HG02571 (cell line): ENCODE results near the gene MYBPC3.
"Not testable (repeated sequence)": the region's sequence is repeated elsewhere in the genome, so short reads cannot be mapped to it uniquely, and the experiment has no call there.

Source experiments
- ATAC-seq: cut with Tn5 transposase; IDR thresholded peaks from one replicate; pipeline ENCODE4 v1.9.1; 2021; ENCODE audit warnings: mild to moderate bottlenecking, moderate library complexity; ENCODE audit not compliant: unreplicated experiment

MYBPC3 gene

DNA sequence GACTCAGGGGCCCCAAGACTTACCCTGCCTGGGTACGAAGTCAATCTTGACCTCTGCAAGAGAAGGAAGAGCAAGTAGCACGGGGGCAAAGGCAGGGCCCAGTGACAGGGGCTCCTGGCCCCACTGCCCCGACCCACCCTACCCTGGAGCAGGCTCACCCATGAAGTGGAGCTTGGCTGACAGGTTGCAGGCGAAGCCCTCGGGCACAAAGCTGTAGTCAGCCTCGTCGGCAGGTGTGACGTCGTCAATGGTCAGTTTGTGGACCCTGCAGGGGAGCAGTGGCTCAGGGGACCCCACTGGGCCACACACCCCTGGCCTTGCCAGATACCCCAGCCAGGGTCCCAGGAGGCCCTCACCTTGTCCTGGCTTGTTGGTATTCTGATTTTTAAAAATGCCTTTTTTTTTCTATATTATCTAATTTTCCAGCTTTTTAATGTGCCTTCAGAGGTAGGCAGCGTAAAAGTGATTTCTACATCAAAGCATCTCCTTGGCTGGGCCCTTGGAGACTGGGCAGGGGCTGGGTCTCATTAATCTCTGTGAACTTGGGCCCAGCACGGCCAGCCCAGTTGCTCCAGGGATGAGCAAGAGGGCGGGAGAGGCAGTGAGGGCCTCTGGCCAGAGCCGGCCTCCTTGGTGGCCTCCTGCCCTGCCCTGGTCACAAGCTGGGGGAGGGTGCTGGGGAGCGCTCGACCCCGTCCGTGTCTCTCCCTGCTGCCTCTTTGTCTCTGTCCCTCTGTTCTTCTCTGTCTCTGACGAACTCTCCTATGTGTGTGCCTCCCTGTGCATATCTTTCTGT lies 11.3 kb downstream of the MYBPC3 start:
- no peak for ATAC-seq

DNA sequence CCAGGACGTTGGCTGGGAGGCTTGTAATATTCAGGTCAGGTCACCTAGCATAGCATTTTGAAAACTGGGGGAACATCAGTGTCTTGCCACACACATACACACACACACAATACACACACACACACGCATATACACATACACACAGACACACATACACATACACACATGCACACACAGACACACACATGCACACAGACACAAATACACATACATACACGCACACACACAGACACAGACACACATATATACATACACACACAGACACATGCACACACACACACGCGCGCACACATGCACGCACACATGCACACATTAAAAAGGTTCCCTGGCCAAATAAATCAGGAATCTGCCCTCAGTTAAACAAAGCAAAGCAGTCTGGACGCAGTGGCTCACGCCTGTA lies 12.5 kb downstream of the MYBPC3 start:
- ATAC-seq = no peak

DNA sequence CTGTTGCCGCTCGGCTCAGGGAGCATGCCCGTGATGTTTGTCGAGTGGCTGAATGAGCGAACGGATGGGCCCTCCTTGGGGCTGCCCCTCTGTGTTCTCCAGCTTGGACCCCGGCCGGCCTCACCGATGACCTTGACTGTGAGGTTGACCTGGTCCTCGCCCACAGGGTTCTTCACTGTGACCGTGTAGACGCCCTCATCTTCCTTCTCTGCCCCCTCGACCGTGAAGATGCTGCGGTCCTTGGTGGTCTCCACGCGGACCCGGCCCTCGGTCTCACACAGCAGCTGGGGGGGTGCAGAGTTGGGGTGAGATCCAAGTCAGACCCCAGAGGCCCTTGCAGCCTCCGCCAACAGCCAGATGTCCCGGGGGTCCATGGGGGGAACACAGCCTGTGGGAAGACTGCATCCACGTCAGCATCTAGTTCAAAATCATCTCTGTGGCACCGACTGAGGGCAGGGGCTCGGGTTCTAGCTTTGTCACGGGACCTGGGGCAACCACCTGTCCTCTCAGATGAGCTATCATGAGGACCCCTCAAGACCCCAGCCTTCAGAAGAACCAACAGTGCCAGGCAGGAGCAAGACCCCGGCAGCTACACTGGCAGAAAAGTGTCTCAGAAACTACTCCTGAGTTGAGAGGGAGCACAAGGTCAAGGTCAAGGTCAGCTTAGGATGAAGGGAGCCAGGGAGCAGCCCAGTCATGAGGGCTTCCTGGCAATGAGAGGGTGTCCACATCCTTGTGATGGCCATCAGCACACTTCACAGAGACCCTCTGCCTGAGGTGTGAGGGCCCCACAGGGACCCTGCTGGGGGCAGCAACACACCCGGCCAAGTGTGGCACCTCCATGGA lies 13.9 kb downstream of the MYBPC3 start:
- no peak for ATAC-seq

DNA sequence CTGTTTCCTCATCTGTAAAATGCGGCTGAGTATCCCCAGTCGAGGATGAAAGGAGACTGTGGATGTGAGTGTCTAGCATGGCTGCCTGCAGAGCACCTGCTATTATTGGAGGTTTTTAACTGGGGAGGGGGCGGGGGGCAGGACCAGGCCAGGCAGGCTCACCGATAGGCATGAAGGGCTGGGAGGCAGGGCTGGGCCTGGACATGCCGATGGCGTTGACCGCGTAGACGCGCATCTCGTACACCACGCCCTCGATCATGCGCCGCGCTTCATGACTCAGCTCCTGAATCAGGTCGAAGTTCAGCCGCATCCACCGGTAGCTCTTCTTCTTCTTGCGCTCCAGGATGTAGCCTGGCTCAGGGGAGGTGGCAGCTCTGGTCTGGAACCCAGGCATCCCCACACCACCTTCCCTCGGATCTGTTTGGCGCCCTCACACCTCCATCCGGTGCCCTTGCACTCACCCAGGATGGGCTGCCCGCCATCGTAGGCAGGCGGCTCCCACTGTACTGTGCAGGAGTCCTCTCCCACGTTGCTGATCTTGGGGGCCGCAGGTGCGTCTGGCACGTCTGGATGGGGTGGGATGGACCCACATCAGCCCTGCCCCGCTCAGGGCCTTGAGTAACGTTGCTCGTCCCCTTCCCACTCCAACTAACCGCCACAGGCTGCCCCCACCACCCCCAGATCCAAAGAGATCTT lies 15.1 kb downstream of the MYBPC3 start:
- no peak for ATAC-seq

DNA sequence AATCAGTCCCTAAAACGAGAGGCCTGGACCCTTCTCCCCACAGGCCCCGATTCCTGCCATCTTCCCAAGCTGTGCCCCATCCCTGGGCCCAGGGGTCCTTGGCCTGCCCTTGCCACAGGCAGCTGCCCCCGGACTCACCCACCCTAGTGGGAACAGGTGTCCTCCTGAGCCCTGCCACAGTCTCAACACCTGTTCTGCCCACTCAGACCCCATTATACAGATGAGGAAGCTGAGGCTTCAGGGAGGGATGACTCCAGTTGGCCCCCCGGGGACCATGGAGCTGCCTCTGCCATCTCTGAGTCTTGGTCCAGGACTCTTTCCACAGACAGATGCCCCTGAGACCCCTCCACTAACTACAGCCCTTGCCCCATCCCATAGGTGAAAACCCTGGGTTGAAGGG lies 15.9 kb downstream of the MYBPC3 start:
- ATAC-seq = no peak

DNA sequence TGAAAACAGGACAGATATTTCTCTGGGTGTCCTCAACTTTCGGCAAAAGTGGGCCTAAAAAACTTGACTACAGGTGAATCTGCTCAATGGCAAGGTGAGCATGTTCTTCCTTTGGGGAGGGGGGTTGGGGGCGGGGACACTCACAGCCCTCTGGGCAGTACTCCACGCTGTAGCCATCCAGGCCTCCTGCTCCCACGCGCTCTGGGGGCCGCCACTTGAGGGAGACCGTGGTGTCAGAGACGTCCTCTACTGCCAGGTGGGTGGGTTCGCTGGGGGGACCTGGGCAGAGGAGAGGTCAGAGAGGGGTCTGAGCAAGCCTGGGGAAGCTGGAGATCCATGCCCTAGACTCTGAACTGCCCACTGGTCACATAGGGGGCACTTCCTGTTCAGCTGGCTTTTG lies 16.8 kb downstream of the MYBPC3 start:
- ATAC-seq = no peak

DNA sequence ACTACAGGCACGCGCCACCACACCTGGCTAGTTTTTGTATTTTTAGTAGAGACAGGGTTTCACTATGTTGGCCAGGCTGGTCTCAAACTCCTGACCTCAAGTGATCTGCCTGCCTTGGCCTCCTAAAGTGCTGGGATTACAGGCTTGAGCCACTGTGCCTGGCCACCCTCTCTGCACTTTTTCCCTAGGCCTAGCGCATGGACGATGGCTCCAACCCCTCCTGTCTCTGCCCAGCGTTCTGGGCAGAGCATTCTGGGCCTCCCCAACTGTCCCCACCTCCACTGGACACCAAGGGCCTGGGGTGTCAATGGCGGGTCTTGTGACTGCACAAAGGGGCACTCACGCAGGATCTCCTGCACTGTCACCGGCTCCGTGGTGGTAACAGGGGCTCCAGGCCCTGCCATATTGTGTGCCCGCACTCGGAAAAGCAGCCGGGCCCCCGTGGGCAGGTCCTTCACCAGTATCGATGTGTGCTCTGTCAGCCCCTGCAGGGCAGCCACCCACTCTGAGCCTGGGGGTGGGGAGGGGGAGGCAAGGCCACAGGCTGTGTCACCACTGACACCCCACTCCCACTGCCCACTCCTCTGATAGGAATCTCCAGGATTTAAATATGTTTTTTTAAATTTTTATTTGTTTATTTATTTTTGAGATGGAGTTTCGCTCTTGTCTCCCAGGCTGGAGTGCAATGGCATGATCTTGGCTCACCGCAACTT lies 17.6 kb downstream of the MYBPC3 start:
- ATAC-seq = not testable (repeated sequence)

DNA sequence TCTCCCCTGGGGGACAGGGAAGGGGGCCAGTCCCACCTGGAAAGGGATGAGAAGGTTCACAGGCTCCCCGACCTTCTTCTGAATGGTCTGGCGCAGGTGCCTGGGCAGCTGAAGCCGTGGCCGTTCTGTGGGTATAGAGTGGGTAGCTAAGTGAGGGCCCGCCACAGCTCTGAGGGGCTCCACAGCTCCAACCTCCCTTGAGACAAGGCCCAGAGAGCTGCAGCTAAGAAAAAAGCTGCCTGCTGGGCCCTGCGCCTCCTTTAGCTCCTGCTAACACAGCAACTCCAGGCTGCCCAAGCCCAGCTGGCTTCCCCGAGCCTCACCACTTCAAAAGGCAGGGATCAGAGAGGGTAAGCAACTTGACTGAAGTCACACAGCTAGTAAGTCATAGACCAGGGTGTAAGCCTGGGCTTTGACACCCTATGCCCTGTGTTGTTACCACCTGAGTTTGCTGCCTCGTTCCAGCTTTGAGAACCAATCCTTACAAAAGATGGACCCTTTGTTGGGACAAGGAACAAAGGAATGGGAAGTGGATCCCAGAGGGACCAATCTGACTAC lies 18.5 kb downstream of the MYBPC3 start:
- no peak for ATAC-seq

DNA sequence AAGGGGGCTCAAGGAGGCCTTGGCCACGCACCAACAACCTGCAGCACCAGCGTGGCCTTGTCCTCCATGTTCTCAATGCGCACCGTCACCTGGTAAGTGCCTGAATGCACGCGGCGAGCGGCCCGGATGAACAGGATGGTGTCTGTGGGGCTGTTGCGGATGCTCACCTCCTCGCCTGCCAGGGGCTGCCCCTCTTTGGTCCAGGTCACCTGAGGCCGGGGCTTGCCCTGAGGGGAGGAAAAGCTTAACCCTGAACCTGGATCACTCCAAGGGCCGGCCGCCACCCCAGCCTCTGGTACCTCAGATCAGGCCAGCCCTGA lies 19.0 kb downstream of the MYBPC3 start:
- no peak for ATAC-seq

DNA sequence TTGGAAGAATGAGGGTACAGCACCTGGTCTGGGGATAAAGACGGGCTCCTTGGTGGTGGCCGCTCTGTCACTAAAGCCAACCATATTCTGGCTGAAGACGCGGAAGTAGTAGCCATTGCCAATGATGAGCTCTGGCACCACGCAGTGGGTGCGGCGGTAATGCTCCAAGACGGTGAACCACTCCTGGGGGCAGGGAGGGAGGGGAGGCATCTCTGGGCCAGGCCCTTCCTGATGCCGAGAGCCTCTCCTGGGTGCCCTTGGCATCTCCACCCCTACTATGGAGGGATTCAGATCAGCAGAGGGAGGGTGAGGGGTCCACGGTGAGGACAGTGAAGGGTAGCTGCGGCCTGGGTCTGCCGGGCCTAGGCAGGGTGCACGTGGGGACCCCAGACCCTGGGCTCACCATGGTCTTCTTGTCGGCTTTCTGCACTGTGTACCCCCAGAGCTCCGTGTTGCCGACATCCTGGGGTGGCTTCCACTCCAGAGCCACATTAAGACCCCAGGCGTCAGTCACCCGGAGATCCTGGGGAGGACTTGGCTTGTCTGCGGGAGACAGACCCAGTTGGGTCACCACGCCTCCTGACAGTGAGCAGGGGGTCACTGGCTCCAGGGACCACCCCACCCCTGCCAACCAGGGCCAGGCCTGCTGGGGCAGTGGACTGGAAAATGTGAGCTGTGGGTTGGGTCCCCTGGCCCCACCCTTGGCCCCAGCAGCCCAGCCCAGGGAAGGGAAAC lies 19.5 kb downstream of the MYBPC3 start:
- ATAC-seq = no peak

DNA sequence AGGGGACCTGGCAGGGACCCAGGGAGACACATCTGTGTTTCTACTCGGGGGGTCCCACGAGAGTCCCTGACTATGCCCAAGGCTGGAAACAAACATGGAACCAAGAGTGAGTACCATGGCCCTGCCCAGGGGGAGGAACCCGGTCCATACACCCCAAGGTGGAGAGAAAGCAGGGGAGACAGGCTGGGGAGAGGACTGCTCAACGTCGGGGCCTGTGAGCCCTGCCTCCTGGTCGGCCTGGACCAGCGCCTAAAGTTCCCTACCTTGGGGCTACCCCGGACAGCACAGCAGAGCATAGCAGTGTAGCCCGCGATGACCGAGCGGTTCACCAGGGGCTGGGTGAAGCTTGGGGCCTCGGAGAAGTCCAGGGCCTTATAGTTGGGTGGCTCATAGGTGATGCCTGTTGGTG lies 20.2 kb downstream of the MYBPC3 start:
- no peak for ATAC-seq

DNA sequence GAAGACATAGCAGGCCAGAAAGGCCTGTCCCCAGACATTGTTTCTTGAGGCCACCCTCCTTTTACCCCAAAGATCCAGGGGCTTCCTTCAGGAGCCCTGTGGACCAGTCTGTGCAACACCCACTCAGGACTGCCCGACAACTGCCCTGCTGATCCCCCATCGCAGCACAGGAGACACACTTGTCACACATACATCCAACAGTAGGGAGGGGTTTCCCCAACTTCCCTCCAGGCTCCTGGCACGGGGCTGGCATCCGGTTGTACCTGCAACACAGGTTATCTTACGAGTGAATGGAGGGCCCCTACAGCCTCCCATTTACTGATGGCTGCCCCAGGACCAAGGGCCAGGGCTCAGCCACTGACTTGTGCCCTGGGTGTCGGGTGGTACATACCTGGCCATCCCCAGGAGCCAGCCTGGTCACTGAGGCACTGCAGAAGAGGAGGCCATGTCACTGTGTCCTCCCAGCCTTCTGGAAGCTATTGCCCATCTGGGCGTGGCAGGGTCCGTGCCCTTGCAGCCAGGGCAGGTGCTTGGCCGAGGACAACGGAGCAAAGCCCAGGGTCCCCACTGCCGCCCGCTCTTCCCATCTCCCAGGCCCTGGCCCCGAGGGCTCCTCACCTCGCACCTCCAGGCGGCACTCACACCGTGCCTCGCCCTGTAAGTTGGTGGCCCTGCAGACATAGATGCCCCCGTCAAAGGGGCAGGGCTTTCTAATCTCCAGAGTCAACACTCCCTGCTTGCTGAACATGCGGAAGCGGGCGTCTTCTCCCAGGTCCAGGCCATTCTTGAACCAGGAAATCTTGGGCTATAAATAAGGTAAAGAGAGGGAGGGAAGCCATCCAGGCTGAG lies 20.8 kb downstream of the MYBPC3 start:
- no peak for ATAC-seq

DNA sequence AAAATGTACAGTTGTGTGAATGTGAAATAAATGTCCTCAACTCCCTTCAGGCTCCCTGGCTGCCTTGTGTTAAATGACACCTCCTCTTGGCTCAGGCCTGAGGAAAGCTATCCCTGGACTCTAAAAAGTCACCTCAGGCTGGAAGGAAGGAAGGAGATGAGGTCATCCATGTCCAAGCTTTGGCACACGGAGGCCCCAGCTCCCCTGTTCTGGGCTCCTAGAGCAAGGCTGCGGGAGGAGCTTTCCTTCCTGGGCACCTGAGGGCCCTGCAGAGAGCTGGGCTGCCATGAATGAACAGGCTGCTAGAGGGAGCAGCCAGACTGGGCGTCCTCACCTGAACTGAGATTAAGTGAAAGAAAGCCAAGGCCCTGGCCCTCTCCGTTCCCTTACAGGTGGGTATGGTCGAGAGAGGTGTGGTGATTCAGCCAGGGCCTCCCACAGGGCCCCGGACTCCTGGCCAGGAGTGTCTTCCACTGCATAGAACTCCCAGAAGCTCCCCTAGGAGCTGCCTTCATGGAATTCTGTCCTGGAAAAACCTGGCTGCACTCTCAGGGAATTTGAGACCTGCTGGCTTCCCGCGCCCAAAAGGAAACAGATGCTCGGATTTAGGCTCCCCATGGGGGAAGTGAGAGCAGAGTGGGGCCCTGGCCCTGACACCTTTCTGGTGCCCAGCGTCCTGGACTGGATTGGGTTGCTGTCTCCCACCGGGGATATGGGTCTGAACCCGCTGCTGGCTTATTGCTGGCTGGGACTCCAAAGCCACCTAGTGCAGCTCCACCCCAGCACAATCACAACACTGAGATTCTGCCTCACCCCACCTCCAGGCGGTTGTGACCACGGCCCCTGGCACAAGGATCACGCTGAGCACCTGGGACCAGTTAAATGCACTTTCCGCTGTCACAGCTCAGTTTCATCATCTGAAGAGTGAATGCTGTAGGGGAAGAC lies 22.2 kb downstream of the MYBPC3 start:
- no peak for ATAC-seq

DNA sequence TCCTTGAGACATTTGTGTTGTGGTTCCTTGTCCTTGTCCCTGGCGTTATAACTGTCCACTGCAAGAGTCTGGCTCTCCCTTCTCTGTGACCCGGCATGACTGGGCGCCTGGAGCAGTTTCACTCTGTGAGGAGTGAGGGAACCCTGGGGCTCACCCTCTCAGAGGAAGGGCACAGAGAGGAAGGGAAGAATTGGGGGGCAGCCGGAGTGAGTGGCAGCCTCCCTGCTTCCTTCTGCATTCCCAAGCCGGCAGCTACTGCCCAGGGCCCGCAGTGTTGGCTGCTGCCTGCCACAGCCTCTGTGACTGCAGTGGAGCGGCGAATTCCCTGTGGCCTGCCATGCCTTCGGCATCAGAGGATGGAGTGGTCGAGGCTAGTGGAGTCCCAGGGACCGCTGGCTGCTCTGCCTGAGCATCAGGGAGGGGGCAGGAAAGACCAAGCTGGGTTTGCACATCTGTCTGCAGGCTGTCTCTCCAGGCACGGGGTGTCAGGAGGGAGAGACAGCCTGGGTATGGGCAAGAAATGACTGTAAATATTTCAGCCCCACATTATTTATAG lies 23.0 kb downstream of the MYBPC3 start:
- ATAC-seq = no peak

DNA sequence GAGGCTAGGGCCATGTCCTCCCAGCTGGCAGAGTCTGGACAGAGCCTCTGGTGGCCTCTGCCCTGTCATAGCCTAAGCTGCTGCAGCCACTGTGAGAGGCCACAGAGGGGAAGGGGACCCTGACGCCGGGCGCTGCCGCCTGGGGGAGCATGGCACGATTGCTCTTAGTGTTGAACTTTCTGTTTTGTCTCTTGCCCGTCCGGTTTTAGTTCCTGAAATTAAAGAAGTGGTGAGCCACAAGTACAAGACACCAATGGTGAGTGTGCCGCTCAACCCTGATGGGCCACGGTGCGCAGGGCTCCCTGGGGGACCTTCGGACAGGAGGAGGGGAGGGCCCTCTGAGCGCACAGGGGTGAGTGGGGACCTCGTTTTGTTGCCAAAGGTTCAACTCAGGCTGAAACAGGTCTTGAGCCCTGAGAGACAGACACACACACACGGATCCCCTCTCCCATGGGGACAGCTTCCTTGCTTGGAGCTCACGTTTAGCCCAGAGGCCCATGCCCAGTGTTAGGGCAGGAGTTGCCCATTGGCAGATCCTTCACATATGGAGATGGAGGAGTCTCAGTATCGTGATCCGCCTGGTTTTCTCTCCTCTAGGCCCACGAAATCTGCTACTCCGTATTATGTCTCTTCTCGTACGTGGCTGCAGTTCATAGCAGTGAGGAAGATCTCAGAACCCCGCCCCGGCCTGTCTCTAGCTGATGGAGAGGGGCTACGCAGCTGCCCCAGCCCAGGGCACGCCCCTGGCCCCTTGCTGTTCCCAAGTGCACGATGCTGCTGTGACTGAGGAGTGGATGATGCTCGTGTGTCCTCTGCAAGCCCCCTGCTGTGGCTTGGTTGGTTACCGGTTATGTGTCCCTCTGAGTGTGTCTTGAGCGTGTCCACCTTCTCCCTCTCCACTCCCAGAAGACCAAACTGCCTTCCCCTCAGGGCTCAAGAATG lies 23.8 kb downstream of the MYBPC3 start:
- peak; percentile 50 for ATAC-seq

DNA sequence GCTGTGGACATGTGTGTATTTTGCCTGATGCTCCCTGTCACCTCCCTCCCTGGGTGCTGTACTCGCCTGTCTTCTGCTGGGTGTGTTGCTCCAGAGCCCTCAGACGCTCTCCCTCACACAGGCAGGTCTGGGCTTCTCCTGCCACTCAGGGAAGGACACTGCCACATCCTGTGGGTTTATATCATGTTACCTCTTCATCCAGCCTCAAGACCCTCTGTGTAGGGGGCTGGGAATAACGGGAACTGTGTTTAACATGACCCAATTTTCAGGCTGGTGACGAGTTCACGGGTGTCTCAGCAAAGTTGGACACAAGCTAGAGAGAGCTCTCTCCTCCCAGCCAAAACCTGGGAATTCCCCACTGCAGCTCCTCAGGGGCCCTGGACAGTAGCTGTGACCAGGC lies 24.6 kb downstream of the MYBPC3 start:
- ATAC-seq = no peak

DNA sequence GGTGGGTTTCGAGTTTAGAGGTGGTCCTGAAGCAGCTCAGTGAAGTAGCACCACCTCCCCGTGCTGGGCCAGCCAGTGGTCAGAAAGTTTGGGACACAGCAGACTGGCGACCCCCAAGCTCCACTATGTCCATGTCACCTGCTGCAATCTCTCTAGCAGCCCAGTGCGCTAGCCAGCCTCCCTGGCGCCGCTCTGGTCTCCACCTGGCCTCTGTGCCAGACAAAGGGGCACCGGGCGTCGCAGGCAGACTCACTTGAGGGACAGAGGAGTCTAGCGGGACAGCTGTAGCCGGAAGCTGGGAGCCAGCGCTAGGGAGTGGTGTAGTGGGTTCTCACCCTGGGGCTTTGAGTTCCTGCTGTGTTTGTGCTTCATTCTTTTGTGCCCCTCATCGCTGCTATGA lies 25.5 kb downstream of the MYBPC3 start:
- ATAC-seq = no peak
